H9 (cell line): ENCODE data around the gene MRAP2. TPM values are rescaled to one million over a fixed set of nuclear protein-coding genes. Genes with fewer than 3 reads are reported as not detected.

Experiments used
- DNase-seq: peaks from one replicate; pipeline ENCODE4 v3.0.0-alpha.2; 2017
- H2AFZ ChIP-seq: one replicate; pipeline ENCODE4 v1.6.1; 2013; ENCODE audit warnings: mild to moderate bottlenecking, low read length, control low read depth, moderate library complexity
- H2AK5ac ChIP-seq: 2 replicates; pipeline ENCODE4 v1.6.1; 2013; ENCODE audit warnings: low read length, control low read depth, mixed read lengths; ENCODE audit not compliant: insufficient read length
- H2BK120ac ChIP-seq: one replicate; pipeline ENCODE4 v1.6.1; 2013; ENCODE audit warnings: low read depth, mild to moderate bottlenecking, low read length, control low read depth, inconsistent platforms; ENCODE audit not compliant: poor library complexity, severe bottlenecking
- H2BK12ac ChIP-seq: 2 replicates; pipeline ENCODE4 v1.6.1; 2013; ENCODE audit warnings: low read length, control low read depth, mixed read lengths, low read depth; ENCODE audit not compliant: insufficient read length
- H2BK15ac ChIP-seq: 2 replicates; pipeline ENCODE4 v1.6.1; 2013; ENCODE audit warnings: low read depth, low read length, control low read depth
- H2BK20ac ChIP-seq: one replicate; pipeline ENCODE4 v1.6.1; 2013; ENCODE audit warnings: low read depth, mild to moderate bottlenecking, low read length, control low read depth, inconsistent platforms; ENCODE audit not compliant: poor library complexity, severe bottlenecking
- H2BK5ac ChIP-seq: 2 replicates; pipeline ENCODE4 v1.6.1; 2013; ENCODE audit warnings: low read length, control low read depth, mixed read lengths; ENCODE audit not compliant: insufficient read length
- H3K14ac ChIP-seq: 2 replicates; pipeline ENCODE4 v1.6.1; 2013; ENCODE audit warnings: low read length, control low read depth; ENCODE audit not compliant: insufficient read depth
- H3K18ac ChIP-seq: 2 replicates; pipeline ENCODE4 v1.6.1; 2013; ENCODE audit warnings: low read depth, mild to moderate bottlenecking, mixed read lengths, low read length, control low read depth; ENCODE audit not compliant: insufficient read length
- H3K23ac ChIP-seq: 2 replicates; pipeline ENCODE4 v1.6.1; 2013; ENCODE audit warnings: low read length, control low read depth, mixed read lengths, low read depth; ENCODE audit not compliant: insufficient read length
- H3K23me2 ChIP-seq: 2 replicates; pipeline ENCODE4 v1.6.1; 2013; ENCODE audit warnings: low read depth, mild to moderate bottlenecking, mixed read lengths, low read length, control low read depth; ENCODE audit not compliant: insufficient read length, poor library complexity, severe bottlenecking
- H3K27ac ChIP-seq: 2 replicates; pipeline ENCODE4 v1.5.1; 2013; ENCODE audit warnings: low read length, control low read depth, mixed read lengths, low read depth; ENCODE audit not compliant: insufficient read length
- H3K27me3 ChIP-seq: 2 replicates; pipeline ENCODE4 v1.6.1; 2013; ENCODE audit warnings: low read length, control low read depth, inconsistent platforms; ENCODE audit not compliant: insufficient read depth
- H3K4ac ChIP-seq: 2 replicates; pipeline ENCODE4 v1.6.1; 2013; ENCODE audit warnings: low read depth, mild to moderate bottlenecking, control low read depth, inconsistent platforms, low read length, moderate library complexity
- H3K4me1 ChIP-seq: 2 replicates; pipeline ENCODE4 v1.6.1; 2013; ENCODE audit warnings: low read length, control low read depth, inconsistent platforms; ENCODE audit not compliant: insufficient read depth
- H3K4me2 ChIP-seq: 2 replicates; pipeline ENCODE4 v1.6.1; 2013; ENCODE audit warnings: low read length, control low read depth, mixed read lengths; ENCODE audit not compliant: insufficient read length, insufficient read depth
- H3K56ac ChIP-seq: 2 replicates; pipeline ENCODE4 v1.6.1; 2013; ENCODE audit warnings: low read depth, mild to moderate bottlenecking, mixed read lengths, low read length, control low read depth; ENCODE audit not compliant: insufficient read length
- H3K79me1 ChIP-seq: 2 replicates; pipeline ENCODE4 v1.6.1; 2013; ENCODE audit warnings: low read depth, mild to moderate bottlenecking, moderate library complexity, low read length, control low read depth, inconsistent platforms; ENCODE audit not compliant: insufficient read depth, poor library complexity, severe bottlenecking
- H3K79me2 ChIP-seq: 2 replicates; pipeline ENCODE4 v1.6.1; 2013; ENCODE audit warnings: low read length, control low read depth, inconsistent platforms; ENCODE audit not compliant: insufficient read depth
- H3K9ac ChIP-seq: 2 replicates; pipeline ENCODE4 v1.6.1; 2013; ENCODE audit warnings: low read length, control low read depth, mixed read lengths; ENCODE audit not compliant: insufficient read length; ENCODE audit errors: extremely low read depth
- H3K9me3 ChIP-seq: one replicate; pipeline ENCODE4 v1.6.1; 2013; ENCODE audit warnings: low read depth, low read length, inconsistent platforms; ENCODE audit not compliant: control insufficient read depth
- H3T11ph ChIP-seq: one replicate; pipeline ENCODE4 v1.6.1; 2013; ENCODE audit warnings: mild to moderate bottlenecking, low read length, control low read depth, inconsistent platforms
- H4K20me1 ChIP-seq: one replicate; pipeline ENCODE4 v1.6.1; 2013; ENCODE audit not compliant: control insufficient read depth, insufficient read length, insufficient read depth
- H4K5ac ChIP-seq: 2 replicates; pipeline ENCODE4 v1.6.1; 2013; ENCODE audit warnings: low read depth, mild to moderate bottlenecking, mixed read lengths, low read length, control low read depth; ENCODE audit not compliant: insufficient read length
- H4K8ac ChIP-seq: replicated peaks from 2 replicates; pipeline ENCODE4 v1.6.1; 2013; ENCODE audit warnings: low read length, control low read depth, mixed read lengths, low read depth; ENCODE audit not compliant: insufficient read length
- H4K91ac ChIP-seq: 2 replicates; pipeline ENCODE4 v1.6.1; 2013; ENCODE audit warnings: low read depth, mild to moderate bottlenecking, moderate library complexity, mixed read lengths, low read length, control low read depth; ENCODE audit not compliant: insufficient read length
- H3K27ac Mint-ChIP-seq, 3 experiments: 2 replicates in 2 of 3; 3 replicates in 1 of 3; pipeline ENCODE4 v1.8.0; 2020 to 2021; ENCODE audit warnings: mixed read lengths in 3 of 3, mild to moderate bottlenecking in 1 of 3, moderate library complexity in 1 of 3
- H3K27me3 Mint-ChIP-seq: 2 replicates; pipeline ENCODE4 v1.8.0; 2021; ENCODE audit warnings: low read depth, mild to moderate bottlenecking, moderate library complexity, mixed read lengths
- H3K36me3 Mint-ChIP-seq, 3 experiments: 2 replicates in 2 of 3; 3 replicates in 1 of 3; pipeline ENCODE4 v1.8.0; 2020 to 2021; ENCODE audit warnings: low read depth in 3 of 3, mixed read lengths in 3 of 3; ENCODE audit not compliant: insufficient read depth in 1 of 3
- H3K4me1 Mint-ChIP-seq, 2 experiments: 2 replicates each; pipeline ENCODE4 v1.8.0; 2020; ENCODE audit warnings: mixed read lengths in 2 of 2
- H3K4me3 Mint-ChIP-seq, 2 experiments: 2 replicates in 1 of 2; 3 replicates in 1 of 2; pipeline ENCODE4 v1.8.0; 2020 to 2021; ENCODE audit warnings: mild to moderate bottlenecking in 2 of 2, mixed read lengths in 2 of 2, moderate library complexity in 1 of 2
- H3K9me3 Mint-ChIP-seq, 2 experiments: 2 replicates in 1 of 2; 3 replicates in 1 of 2; pipeline ENCODE4 v1.8.0; 2020; ENCODE audit warnings: mild to moderate bottlenecking in 2 of 2, mixed read lengths in 2 of 2, moderate library complexity in 1 of 2
- CTCF ChIP-seq: fragments of 200-600 bp; sonication (generic); conservative IDR thresholded peaks from 3 replicates; pipeline ENCODE4 v1.8.0; 2021; ENCODE audit warnings: antibody characterized with exemption, mild to moderate bottlenecking
- WGBS: extraction: QIAGEN DNeasy Blood & Tissue Kit; methylation state at CpG from one replicate; pipeline ENCODE4 v1.1.7; 2013; ENCODE audit warnings: missing lambda C conversion rate, low lambda C conversion rate, mixed read lengths; ENCODE audit not compliant: insufficient read length; ENCODE audit errors: extremely low coverage; 5-methylcytosine and 5-hydroxymethylcytosine counted together
- total RNA-seq: library from RNA; stranded (reverse); gene quantifications from 2 replicates; pipeline ENCODE4 v1.2.1, GENCODE V29; 2021

Gene MRAP2
- total RNA-seq, 1 experiment from 2014 or later, result 8.0 TPM

- Histone ChIP-seq H4K5ac (no peak overlapping the region), H3K14ac (no peak overlapping the region), H2AK5ac (no peak overlapping the region), H3K9ac (no peak overlapping the region), H2BK120ac (no peak overlapping the region), H3K23ac (no peak overlapping the region), H3T11ph (no peak overlapping the region), H4K8ac (no peak overlapping the region), H4K20me1 (no peaks in the 10 kb centered on the region), H3K4me2 (no peak overlapping the region), H3K56ac (no peak overlapping the region), H2BK12ac (no peak overlapping the region), H3K79me2 (no peaks in the 10 kb centered on the region), H3K4ac (no peak overlapping the region), H3K27me3 (no peaks in the 10 kb centered on the region), H2BK15ac (no peak overlapping the region), H3K79me1 (no peaks in the 10 kb centered on the region), H3K18ac (no peak overlapping the region), H2BK5ac (no peak overlapping the region), H3K23me2 (no peaks in the 10 kb centered on the region), H3K4me1 (peaks cover 4% of the 10 kb centered on the region), H2AFZ (no peak overlapping the region), H3K9me3 (no peaks in the 10 kb centered on the region), H3K27ac (no peak overlapping the region), H4K91ac (no peak overlapping the region), H2BK20ac (no peak overlapping the region)
- no peak for DNase-seq
- no peak overlapping the region for H3K27ac Mint-ChIP-seq
- H3K9me3 Mint-ChIP-seq, result no peaks in the 10 kb centered on the region
- H3K36me3 Mint-ChIP-seq, result no peaks in the 10 kb centered on the region; a peak in 2 of 7 replicates
- no peaks in the 10 kb centered on the region; the same call in 1 of the 2 replicates for H3K27me3 Mint-ChIP-seq
- no peak for TF ChIP-seq CTCF
- no peak overlapping the region for H3K4me3 Mint-ChIP-seq
- no CpG with 5 or more reads among the region's 2 CpGs for whole genome bisulfite sequencing
- H3K4me1 Mint-ChIP-seq, result peaks cover 31 to 39% of the 10 kb centered on the region in 2 experiments
Observed at GRCh38 chr6:84055647-84056046, 22.1 kb downstream of the MRAP2 start.
